Astrocyte of the cerebellum (primary cell): ENCODE results near the gene MAP1LC3B2.

Experiments
- DNase-seq: peaks from one replicate; pipeline ENCODE4 v3.0.0-alpha.2; 2011; ENCODE audit warnings: low read depth
- H3K4me3 ChIP-seq: 2 replicates; pipeline ENCODE4 v1.5.1; 2011; ENCODE audit warnings: mild to moderate bottlenecking, low read depth, low read length, moderate library complexity
- in situ Hi-C: cut with HindIII; loops from 2 replicates; pipeline ENCODE4 v1.10.0; 2017; ENCODE audit warnings: low sequenced_read_pairs
- TF ChIP-seq, protein P1 (sequence below): IDR thresholded peaks from 2 replicates; pipeline ENCODE4 v1.5.1; 2012; ENCODE audit warnings: low read length, low read depth, moderate library complexity, mild to moderate bottlenecking; ENCODE audit errors: missing control alignments

The MAP1LC3B2 gene

GRCh38 chr12:116578051-116578450, 18.9 kb downstream of the MAP1LC3B2 start:
- in situ Hi-C loops, result no loop called here
- no peak for DNase-seq
- H3K4me3 ChIP-seq, result no peak overlapping the region
- TF ChIP-seq, protein P1, sequence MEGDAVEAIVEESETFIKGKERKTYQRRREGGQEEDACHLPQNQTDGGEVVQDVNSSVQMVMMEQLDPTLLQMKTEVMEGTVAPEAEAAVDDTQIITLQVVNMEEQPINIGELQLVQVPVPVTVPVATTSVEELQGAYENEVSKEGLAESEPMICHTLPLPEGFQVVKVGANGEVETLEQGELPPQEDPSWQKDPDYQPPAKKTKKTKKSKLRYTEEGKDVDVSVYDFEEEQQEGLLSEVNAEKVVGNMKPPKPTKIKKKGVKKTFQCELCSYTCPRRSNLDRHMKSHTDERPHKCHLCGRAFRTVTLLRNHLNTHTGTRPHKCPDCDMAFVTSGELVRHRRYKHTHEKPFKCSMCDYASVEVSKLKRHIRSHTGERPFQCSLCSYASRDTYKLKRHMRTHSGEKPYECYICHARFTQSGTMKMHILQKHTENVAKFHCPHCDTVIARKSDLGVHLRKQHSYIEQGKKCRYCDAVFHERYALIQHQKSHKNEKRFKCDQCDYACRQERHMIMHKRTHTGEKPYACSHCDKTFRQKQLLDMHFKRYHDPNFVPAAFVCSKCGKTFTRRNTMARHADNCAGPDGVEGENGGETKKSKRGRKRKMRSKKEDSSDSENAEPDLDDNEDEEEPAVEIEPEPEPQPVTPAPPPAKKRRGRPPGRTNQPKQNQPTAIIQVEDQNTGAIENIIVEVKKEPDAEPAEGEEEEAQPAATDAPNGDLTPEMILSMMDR, result no peak

GRCh38 chr12:116582610-116583009, 23.4 kb downstream of the MAP1LC3B2 start:
- no peak overlapping the region for H3K4me3 ChIP-seq
- DNase-seq, result no peak
- in situ Hi-C loops, result loop anchor here (10.0 kb wide), 1 partner anchor 48 kb away; no protein-coding TSS in a partner anchor
- TF ChIP-seq, protein P1, result no peak

DNA sequence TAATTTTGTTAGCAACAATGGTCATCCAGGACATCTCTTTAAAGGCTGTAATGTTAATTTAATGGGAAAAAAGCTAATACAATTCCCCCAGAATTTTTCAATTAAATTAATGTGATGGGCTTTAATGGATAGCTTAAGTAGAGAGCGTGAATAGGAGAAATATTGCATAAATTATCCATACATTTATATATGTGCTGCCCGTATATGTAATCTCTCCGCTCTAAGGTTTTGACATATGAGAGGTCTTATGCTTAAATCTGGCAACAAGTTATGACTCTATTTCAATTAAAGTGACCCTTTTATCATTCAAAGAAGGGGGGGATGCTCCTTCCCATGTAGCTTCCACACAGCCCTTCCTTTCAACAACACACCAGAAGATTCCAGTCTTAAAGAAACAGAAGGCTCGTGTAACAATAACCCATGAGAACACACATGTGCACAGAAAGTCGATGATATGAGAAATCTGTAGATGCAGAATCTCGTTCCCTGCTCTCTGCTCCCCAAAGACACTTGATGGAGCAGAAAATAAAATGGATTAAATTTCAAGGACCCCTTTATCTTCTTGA, 24.0 kb downstream of the MAP1LC3B2 start:
- no peak overlapping the region for H3K4me3 ChIP-seq
- no peak for DNase-seq
- in situ Hi-C loops, result loop anchor here (10.0 kb wide), 1 partner anchor 48 kb away; no protein-coding TSS in a partner anchor
- TF ChIP-seq, protein P1, result no peak

DNA sequence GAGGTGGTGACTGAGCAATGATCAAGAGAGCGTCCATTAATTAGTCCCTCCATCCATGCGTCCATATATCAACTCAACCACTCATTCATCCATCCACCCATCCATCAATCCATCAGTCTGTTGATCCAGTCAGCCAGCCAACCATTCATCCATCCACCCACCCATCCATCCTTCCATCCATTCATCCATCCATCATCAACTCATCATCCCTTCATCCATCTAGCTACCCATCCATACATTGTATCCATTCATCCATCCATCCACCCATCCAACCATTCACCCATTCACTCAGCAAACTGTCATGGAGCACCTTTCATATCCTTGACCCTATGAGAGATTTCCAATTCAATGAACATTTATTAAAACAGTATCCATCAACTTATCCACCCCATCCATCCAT, 28.1 kb downstream of the MAP1LC3B2 start:
- TF ChIP-seq, protein P1, result no peak
- in situ Hi-C loops, result loop anchor here (10.0 kb wide), 1 partner anchor 52 kb away; no protein-coding TSS in a partner anchor
- H3K4me3 ChIP-seq, result no peak overlapping the region
- no peak for DNase-seq

DNA sequence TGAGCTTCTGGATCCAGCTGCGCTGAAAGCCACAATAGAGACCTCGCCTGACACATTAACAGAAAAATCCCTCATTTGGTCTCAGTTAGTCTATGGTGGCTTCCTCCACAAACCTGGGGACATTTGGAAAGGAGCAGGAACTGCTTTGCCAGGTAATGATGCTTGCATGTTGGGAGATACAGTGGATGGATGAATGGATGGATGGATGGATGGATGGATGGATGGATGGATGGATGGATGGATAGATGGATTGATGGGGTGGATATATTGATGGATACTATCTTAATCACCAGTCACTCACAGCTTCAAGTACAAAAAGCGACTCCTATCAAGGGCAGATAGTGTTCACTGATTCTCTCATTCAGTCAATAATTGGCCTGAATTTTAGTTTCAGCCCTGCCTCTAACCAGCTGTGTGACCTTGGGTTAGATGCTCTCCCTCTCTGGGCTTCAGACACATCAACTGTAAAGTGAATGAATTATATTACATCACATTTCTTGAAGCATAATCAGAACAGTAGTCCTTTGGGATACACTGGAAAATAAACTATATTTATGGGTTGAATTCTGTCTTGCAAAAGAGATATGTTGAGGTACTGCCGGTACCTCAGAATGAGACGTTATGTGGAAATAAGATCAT, 29.3 kb downstream of the MAP1LC3B2 start:
- in situ Hi-C loops, result loop anchor here (10.0 kb wide), 1 partner anchor 54 kb away; no protein-coding TSS in a partner anchor
- TF ChIP-seq, protein P1, result no peak
- DNase-seq, result no peak
- no peak overlapping the region for H3K4me3 ChIP-seq

GRCh38 chr12:116589581-116589980, 30.4 kb downstream of the MAP1LC3B2 start:
- TF ChIP-seq, protein P1, result no peak
- no peak for DNase-seq
- no peak overlapping the region for H3K4me3 ChIP-seq
- in situ Hi-C loops, result loop anchor here (10.0 kb wide), 1 partner anchor 55 kb away; no protein-coding TSS in a partner anchor
